Measurements from ENCODE around the gene TFPI2.

The TFPI2 gene, protein sequence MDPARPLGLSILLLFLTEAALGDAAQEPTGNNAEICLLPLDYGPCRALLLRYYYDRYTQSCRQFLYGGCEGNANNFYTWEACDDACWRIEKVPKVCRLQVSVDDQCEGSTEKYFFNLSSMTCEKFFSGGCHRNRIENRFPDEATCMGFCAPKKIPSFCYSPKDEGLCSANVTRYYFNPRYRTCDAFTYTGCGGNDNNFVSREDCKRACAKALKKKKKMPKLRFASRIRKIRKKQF

DNA sequence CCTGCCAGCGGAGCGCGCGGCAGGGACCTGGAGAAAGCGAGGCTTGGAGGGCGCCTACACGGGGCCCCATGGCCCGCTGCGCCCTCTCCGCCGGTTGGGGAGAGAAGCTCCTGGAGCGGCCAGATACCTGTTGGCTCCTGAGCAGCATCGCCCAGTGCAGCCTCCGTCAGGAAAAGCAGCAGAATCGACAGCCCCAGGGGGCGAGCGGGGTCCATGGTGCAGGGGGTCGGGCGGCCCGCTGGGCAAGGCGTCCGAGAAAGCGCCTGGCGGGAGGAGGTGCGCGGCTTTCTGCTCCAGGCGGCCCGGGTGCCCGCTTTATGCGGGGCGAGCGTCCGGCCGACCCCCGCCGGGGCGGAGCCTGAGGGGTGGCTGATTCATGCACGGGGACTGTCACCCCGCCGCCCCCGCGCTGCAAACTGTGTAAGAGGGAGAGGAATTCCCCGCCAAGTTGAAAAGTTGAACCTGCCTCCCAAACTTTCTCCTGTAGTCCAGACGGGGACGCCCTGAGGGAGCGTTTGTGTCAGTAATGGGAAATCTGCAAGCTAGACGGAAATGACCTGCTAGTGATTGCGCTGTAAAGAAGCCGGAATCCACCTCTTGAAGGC lies at the start of gene TFPI2:
Gene TFPI2 (minus strand): TSS at position 290 of the 605 bp plus-strand sequence. CDS start 75 bp downstream, at position 215.
- H3K4me3 ChIP-seq (ENCODE audit: low read length), result peak within 1 kb of the TSS; percentile 85
- peak; percentile 82 for DNase-seq (ENCODE audit: low read depth)
- peak within 1 kb of the TSS; percentile 80 for H3K9ac ChIP-seq (ENCODE audit: low read length)
- peaks cover 14% of the 10 kb centered on the region for H3K4me1 ChIP-seq (ENCODE audit: control insufficient read depth, insufficient read depth, low read length)
- H3K9me3 ChIP-seq (ENCODE audit: control insufficient read depth, low read length), result no peaks in the 10 kb centered on the region
- H3K27me3 ChIP-seq (replicated peaks; ENCODE audit: control insufficient read depth, insufficient read depth, low read length), result no peaks in the 10 kb centered on the region
- no peaks in the 10 kb centered on the region for H3K36me3 ChIP-seq (ENCODE audit: control insufficient read depth, insufficient read depth, low read length, severe bottlenecking)

DNA sequence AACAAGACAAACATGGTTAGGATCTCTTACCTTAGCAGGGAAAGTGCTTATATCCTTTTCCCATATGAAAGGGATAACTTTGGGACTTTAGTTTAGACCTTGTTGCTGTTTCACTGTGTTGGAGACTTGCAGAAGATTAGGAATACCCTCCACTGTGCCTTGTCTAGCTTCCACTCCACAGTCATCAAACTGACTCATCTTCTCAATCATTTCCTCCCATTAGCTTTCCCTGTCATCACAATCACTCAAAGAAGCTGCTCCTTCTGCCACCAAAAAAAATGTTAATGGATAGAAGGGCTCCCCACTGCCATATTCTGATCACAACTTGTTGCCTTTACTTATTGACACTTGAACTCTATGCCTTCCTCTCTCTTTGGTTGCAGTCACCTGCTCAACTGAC lies 47.7 kb upstream of the TFPI2 start:
- H3K9ac ChIP-seq (ENCODE audit: low read length), result no peak overlapping the region

DNA sequence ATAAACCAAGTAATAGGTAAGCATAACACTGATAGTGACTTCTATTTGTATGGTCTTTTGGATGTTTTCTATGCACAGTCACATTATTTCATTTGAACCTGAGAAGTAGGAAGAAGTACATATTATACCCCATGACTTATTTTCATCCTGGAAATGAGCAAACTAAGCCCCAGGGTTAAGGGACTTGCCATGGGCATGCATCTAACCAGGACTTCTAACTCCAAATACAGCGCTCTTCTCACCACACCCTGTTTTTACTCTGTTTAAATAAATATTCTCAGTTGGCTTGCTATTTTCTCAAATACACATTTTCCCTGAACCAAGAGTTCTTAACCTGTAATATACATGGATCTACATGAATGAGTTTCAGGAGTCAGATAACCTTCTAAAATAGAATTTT lies 47.3 kb upstream of the TFPI2 start:
- H3K4me3 ChIP-seq (ENCODE audit: low read length), result no peak overlapping the region
- H3K9me3 ChIP-seq (ENCODE audit: control insufficient read depth, low read length), result no peaks in the 10 kb centered on the region
- no peaks in the 10 kb centered on the region for H3K36me3 ChIP-seq (ENCODE audit: control insufficient read depth, insufficient read depth, low read length, severe bottlenecking)
- H3K4me1 ChIP-seq (ENCODE audit: control insufficient read depth, insufficient read depth, low read length), result no peaks in the 10 kb centered on the region
- no peaks in the 10 kb centered on the region for H3K27me3 ChIP-seq (replicated peaks; ENCODE audit: control insufficient read depth, insufficient read depth, low read length)
- H3K9ac ChIP-seq (ENCODE audit: low read length), result no peak overlapping the region
- DNase-seq (ENCODE audit: low read depth), result no peak

More for the DNA sequence above, 47.7 kb upstream of the TFPI2 start:
- no peak overlapping the region for H3K4me3 ChIP-seq (ENCODE audit: low read length)
- no peaks in the 10 kb centered on the region for H3K4me1 ChIP-seq (ENCODE audit: control insufficient read depth, insufficient read depth, low read length)
- H3K9me3 ChIP-seq (ENCODE audit: control insufficient read depth, low read length), result no peaks in the 10 kb centered on the region
- H3K36me3 ChIP-seq (ENCODE audit: control insufficient read depth, insufficient read depth, low read length, severe bottlenecking), result no peaks in the 10 kb centered on the region
- H3K27me3 ChIP-seq (replicated peaks; ENCODE audit: control insufficient read depth, insufficient read depth, low read length), result no peaks in the 10 kb centered on the region
- no peak for DNase-seq (ENCODE audit: low read depth)

DNA sequence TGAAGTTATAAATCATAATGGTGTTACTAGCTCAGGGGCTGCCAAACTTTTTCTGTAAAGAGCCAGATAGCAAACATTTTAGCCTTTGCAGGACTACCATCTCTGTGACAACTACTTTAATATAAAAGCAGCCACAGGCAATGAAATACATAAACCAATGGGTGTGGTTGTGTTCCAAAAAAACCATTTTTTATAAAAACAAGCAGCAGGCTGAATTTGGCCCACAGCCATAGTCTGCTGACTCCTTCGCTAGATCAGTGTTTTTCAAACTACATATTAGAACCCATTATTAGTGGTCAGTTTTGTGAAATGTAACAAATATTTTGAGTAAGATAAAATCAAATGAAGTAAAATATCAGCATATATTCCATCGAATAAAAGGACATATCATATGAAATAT lies 44.5 kb upstream of the TFPI2 start:
- H3K4me1 ChIP-seq (ENCODE audit: control insufficient read depth, insufficient read depth, low read length), result no peaks in the 10 kb centered on the region
- H3K4me3 ChIP-seq (ENCODE audit: low read length), result no peak overlapping the region
- no peak overlapping the region for H3K9ac ChIP-seq (ENCODE audit: low read length)
- H3K36me3 ChIP-seq (ENCODE audit: control insufficient read depth, insufficient read depth, low read length, severe bottlenecking), result no peaks in the 10 kb centered on the region
- H3K9me3 ChIP-seq (ENCODE audit: control insufficient read depth, low read length), result no peaks in the 10 kb centered on the region
- H3K27me3 ChIP-seq (replicated peaks; ENCODE audit: control insufficient read depth, insufficient read depth, low read length), result no peaks in the 10 kb centered on the region
- peak; percentile 23 for DNase-seq (ENCODE audit: low read depth)

DNA sequence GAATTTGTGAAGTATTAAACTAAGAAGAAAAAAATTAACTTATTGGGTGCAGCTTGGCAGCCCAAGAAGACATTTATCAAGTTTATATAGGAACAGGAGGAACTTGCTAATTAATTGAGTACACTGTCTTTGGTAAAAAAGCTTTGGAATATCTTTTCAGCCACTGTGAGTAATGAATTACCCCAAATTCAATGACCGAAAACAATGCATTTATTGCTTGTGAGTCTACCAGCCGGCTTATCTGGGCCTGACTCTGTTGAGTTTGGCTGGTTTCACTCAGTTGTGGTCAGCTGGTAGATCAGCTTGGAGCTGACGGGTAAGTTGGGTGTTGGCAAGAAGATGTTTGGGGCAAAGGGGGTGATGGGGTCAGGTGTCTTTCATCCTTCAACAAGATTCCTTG lies 42.6 kb upstream of the TFPI2 start:
- no peak overlapping the region for H3K9ac ChIP-seq (ENCODE audit: low read length)
- no peak for DNase-seq (ENCODE audit: low read depth)
- no peaks in the 10 kb centered on the region for H3K4me1 ChIP-seq (ENCODE audit: control insufficient read depth, insufficient read depth, low read length)
- H3K36me3 ChIP-seq (ENCODE audit: control insufficient read depth, insufficient read depth, low read length, severe bottlenecking), result no peaks in the 10 kb centered on the region
- no peak overlapping the region for H3K4me3 ChIP-seq (ENCODE audit: low read length)
- H3K27me3 ChIP-seq (replicated peaks; ENCODE audit: control insufficient read depth, insufficient read depth, low read length), result no peaks in the 10 kb centered on the region
- H3K9me3 ChIP-seq (ENCODE audit: control insufficient read depth, low read length), result no peaks in the 10 kb centered on the region

DNA sequence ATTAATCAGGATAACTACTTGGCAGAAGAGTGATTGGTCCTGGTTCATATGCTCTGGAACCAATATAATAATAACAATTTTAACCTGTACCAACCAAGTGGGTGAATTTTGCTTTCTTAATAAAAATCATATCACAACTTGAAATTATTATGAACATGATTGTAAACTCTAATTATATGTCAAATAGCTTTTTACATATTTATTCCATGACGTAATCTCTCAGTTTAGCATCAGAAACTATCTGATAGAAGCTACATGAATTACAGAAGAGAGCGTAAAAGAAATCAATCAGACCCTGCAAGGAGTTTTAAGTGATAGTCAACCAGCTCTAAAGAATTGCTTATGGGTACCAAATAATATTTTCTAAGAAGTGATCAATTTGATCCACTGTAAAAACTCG lies 41.1 kb upstream of the TFPI2 start:
- no peaks in the 10 kb centered on the region for H3K4me1 ChIP-seq (ENCODE audit: control insufficient read depth, insufficient read depth, low read length)
- no peaks in the 10 kb centered on the region for H3K9me3 ChIP-seq (ENCODE audit: control insufficient read depth, low read length)
- H3K9ac ChIP-seq (ENCODE audit: low read length), result no peak overlapping the region
- H3K36me3 ChIP-seq (ENCODE audit: control insufficient read depth, insufficient read depth, low read length, severe bottlenecking), result peaks cover 5% of the 10 kb centered on the region
- H3K27me3 ChIP-seq (replicated peaks; ENCODE audit: control insufficient read depth, insufficient read depth, low read length), result no peaks in the 10 kb centered on the region
- no peak overlapping the region for H3K4me3 ChIP-seq (ENCODE audit: low read length)
- no peak for DNase-seq (ENCODE audit: low read depth)

DNA sequence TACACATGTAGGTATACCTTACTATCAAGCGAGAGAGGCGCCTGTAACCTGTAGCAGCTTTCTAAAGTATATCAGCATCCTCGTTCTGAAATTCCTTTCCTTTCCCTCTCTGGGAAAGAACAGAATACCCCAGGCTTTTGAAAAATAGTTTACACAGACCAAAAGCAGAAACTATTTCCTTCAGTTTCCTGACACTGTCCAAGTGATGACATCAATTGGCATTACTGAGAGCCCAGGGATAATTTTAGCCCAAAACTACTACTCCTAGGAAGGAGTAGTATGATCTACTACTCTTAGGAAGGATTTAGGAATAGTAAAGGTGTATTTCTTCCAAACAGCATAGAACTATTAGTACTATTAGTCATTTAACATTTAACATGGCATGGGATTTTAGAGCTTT lies 37.0 kb upstream of the TFPI2 start:
- H3K9me3 ChIP-seq (ENCODE audit: control insufficient read depth, low read length), result no peaks in the 10 kb centered on the region
- no peaks in the 10 kb centered on the region for H3K27me3 ChIP-seq (replicated peaks; ENCODE audit: control insufficient read depth, insufficient read depth, low read length)
- H3K4me3 ChIP-seq (ENCODE audit: low read length), result no peak overlapping the region
- no peak overlapping the region for H3K9ac ChIP-seq (ENCODE audit: low read length)
- DNase-seq (ENCODE audit: low read depth), result no peak
- peaks cover 14% of the 10 kb centered on the region for H3K36me3 ChIP-seq (ENCODE audit: control insufficient read depth, insufficient read depth, low read length, severe bottlenecking)
- H3K4me1 ChIP-seq (ENCODE audit: control insufficient read depth, insufficient read depth, low read length), result peaks cover 9% of the 10 kb centered on the region

DNA sequence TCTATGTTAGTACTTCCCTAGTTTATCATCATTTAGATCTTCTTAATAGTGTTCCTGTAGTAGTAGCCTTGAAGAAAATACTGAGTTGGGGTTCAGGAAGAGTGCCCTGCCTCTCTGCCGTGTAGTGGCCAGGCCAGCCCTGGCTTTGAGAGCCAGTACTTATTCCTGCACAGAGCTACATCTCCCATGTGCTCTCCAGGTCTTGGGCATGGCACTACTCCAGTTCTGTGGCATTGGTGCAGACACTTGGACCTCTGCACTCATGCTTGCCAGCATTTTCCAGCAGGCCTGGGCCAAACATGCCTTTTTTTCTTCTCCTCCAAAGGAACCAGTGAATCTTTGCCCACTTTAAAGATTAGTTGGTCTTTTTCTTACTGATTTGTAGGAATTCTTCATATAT lies 36.2 kb upstream of the TFPI2 start:
- DNase-seq (ENCODE audit: low read depth), result no peak
- H3K9me3 ChIP-seq (ENCODE audit: control insufficient read depth, low read length), result no peaks in the 10 kb centered on the region
- peaks cover 14% of the 10 kb centered on the region for H3K36me3 ChIP-seq (ENCODE audit: control insufficient read depth, insufficient read depth, low read length, severe bottlenecking)
- H3K4me3 ChIP-seq (ENCODE audit: low read length), result no peak overlapping the region
- peaks cover 9% of the 10 kb centered on the region for H3K4me1 ChIP-seq (ENCODE audit: control insufficient read depth, insufficient read depth, low read length)
- no peak overlapping the region for H3K9ac ChIP-seq (ENCODE audit: low read length)
- H3K27me3 ChIP-seq (replicated peaks; ENCODE audit: control insufficient read depth, insufficient read depth, low read length), result no peaks in the 10 kb centered on the region

DNA sequence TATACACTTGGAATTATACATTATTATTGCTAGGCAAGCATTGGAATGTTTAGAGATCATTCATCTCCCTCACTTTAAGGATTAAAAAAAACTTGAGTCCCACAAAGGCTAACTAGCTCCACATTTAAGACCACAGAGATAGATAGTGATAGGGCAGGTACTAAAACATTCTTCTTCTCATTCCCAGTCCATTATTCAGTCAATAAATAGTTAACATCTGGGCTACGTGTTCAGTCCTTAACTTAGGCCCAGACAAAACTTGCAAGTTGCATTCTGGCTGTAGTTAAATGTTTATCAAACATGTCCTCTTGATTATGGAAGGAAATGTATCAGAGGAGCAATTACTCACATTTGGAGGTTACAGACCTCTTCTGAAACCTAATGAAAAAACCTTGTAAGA lies 33.4 kb upstream of the TFPI2 start:
- Histone ChIP-seq H3K27me3 (replicated peaks; ENCODE audit: control insufficient read depth, insufficient read depth, low read length) (no peaks in the 10 kb centered on the region), H3K9ac (ENCODE audit: low read length) (peak overlapping the region; percentile 96), H3K9me3 (ENCODE audit: control insufficient read depth, low read length) (no peaks in the 10 kb centered on the region), H3K4me1 (ENCODE audit: control insufficient read depth, insufficient read depth, low read length) (peaks cover 22% of the 10 kb centered on the region), H3K4me3 (ENCODE audit: low read length) (peak overlapping the region; percentile 93), H3K36me3 (ENCODE audit: control insufficient read depth, insufficient read depth, low read length, severe bottlenecking) (peaks cover 14% of the 10 kb centered on the region)
- DNase-seq (ENCODE audit: low read depth), result peak; percentile 28

DNA sequence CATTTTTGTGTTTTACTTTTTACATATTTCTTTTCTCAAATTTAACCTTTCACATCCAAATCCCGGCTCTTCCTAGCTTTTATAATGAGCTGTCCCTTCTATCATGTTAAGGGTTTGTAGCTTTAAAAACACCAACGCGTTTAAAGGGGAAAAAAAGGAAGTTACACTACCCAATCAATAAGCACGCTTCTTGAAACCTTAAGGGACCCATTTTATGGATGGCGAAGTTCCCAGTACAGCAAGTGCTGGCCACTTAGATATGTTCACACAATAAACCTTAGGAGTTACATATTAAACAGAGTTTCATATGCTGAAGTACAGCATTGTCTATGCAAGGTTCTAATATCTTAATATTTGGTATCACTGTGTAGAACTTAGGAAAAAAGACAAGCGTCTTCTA lies 32.7 kb upstream of the TFPI2 start:
- peaks cover 22% of the 10 kb centered on the region for H3K4me1 ChIP-seq (ENCODE audit: control insufficient read depth, insufficient read depth, low read length)
- H3K27me3 ChIP-seq (replicated peaks; ENCODE audit: control insufficient read depth, insufficient read depth, low read length), result no peaks in the 10 kb centered on the region
- peak; percentile 8 for DNase-seq (ENCODE audit: low read depth)
- peaks cover 14% of the 10 kb centered on the region for H3K36me3 ChIP-seq (ENCODE audit: control insufficient read depth, insufficient read depth, low read length, severe bottlenecking)
- H3K9ac ChIP-seq (ENCODE audit: low read length), result peak overlapping the region; percentile 96
- H3K4me3 ChIP-seq (ENCODE audit: low read length), result peak overlapping the region; percentile 93
- H3K9me3 ChIP-seq (ENCODE audit: control insufficient read depth, low read length), result no peaks in the 10 kb centered on the region

DNA sequence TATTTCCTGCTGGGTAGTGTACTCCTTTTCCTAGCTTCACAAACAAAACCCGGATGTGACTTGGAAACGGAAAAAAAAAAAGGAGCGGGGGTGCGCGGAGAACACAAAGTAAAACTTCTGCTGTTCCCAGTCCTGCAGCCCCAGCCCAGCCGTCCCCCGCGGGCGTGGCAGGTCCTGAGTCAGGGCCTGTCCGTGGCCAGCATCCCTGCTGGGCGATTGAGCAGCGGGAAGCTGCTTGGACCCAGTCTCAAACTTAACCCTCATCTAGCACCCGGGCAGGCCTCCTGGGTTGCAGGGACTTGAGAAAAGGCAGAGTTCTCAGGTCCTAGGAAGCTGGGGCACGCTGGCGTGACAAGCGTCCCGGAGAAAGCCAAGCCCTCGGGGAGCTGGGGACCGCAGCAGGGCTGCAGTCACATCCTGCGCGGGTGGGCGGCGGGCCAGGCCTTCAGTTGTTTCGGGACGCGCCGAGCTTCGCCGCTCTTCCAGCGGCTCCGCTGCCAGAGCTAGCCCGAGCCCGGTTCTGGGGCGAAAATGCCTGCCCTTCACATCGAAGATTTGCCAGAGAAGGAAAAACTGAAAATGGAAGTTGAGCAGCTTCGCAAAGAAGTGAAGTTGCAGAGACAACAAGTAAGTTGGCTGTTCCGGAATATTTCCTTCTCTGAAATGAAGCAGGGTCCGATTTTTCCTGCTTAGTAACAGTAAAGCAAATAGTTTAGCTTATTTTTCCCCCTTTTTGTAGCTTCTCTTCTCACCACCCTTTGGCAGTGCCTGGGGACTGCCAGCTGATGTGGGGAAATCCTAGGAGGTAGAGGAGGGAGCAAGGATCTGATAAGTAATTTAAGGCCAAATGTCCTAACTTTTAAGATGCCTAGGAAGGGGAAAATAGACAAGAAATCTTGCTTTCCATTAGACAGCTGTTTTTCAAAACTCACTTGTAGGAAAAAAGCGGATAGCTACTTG lies 31.3 kb upstream of the TFPI2 start, which contains the start of gene GNG11:
Gene GNG11 (plus strand): TSS at position 129 of the 960 bp plus-strand sequence. CDS start 403 bp downstream, at position 532.
- H3K4me1 ChIP-seq (ENCODE audit: control insufficient read depth, insufficient read depth, low read length), result peaks cover 22% of the 10 kb centered on the region
- no peaks in the 10 kb centered on the region for H3K9me3 ChIP-seq (ENCODE audit: control insufficient read depth, low read length)
- H3K4me3 ChIP-seq (ENCODE audit: low read length), result peak within 1 kb of the TSS; percentile 93
- peaks cover 11% of the 10 kb centered on the region for H3K36me3 ChIP-seq (ENCODE audit: control insufficient read depth, insufficient read depth, low read length, severe bottlenecking)
- DNase-seq (ENCODE audit: low read depth), result peak; percentile 88
- peak within 1 kb of the TSS; percentile 96 for H3K9ac ChIP-seq (ENCODE audit: low read length)
- H3K27me3 ChIP-seq (replicated peaks; ENCODE audit: control insufficient read depth, insufficient read depth, low read length), result no peaks in the 10 kb centered on the region

All from adipocyte (in vitro differentiated cells).